Activated B cell treated with CpG ODN at 0.5 μM for 24 hours (primary cell): ENCODE measurements around the gene CDH9. TPM values are rescaled to one million over a fixed set of nuclear protein-coding genes. Genes with fewer than 3 reads are reported as not detected.

ENCODE experiments used
- ATAC-seq: fragments of 200-7000 bp; cut with Tn5 transposase; one replicate; pipeline ENCODE4 v1.10.0; 2021; ENCODE audit warnings: low read depth, mild to moderate bottlenecking, moderate library complexity
- CTCF ChIA-PET: fragments of 350-600 bp; sonication (Branson Sonifier 250); formaldehyde crosslinking; loops from one replicate; lab custom pipeline; 2021; ENCODE audit warnings: antibody characterized with exemption; lab: Charles Lee
- POLR2A ChIA-PET: fragments of 350-600 bp; sonication (Branson Sonifier 250); formaldehyde crosslinking; loops from one replicate; lab custom pipeline; 2021; ENCODE audit warnings: antibody characterized with exemption; lab: Charles Lee
- DNase-seq: peaks from one replicate; pipeline ENCODE4 v3.0.0; 2022
- H3K27ac Mint-ChIP-seq: one replicate; pipeline ENCODE4 v1.8.0; 2020; ENCODE audit warnings: mixed read lengths
- H3K27me3 Mint-ChIP-seq: one replicate; pipeline ENCODE4 v1.8.0; 2021; ENCODE audit warnings: mixed read lengths
- H3K36me3 Mint-ChIP-seq: one replicate; pipeline ENCODE4 v1.8.0; 2021; ENCODE audit warnings: low read depth, mixed read lengths
- H3K4me1 Mint-ChIP-seq: one replicate; pipeline ENCODE4 v1.8.0; 2021; ENCODE audit warnings: mixed read lengths
- H3K4me3 Mint-ChIP-seq: one replicate; pipeline ENCODE4 v1.8.0; 2020; ENCODE audit warnings: mild to moderate bottlenecking, mixed read lengths
- H3K9me3 Mint-ChIP-seq: one replicate; pipeline ENCODE4 v1.8.0; 2020; ENCODE audit warnings: mixed read lengths
- intact Hi-C: fragments of 100-400 bp; cut with micrococcal nuclease; formaldehyde crosslinking; loops from one replicate; pipeline ENCODE4 v1.15.1; 2024
- total RNA-seq: library from RNA; stranded (reverse); gene quantifications from 2 replicates; pipeline ENCODE4 v1.2.3, GENCODE V29; 2022
- TF ChIP-seq, protein P1 (sequence below): fragments of 200-600 bp; IDR thresholded peaks from one replicate; pipeline ENCODE4 v1.8.0; 2022; ENCODE audit warnings: antibody characterized with exemption, mild to moderate bottlenecking

The CDH9 gene
- total RNA-seq, 1 donor from 2014 or later: not detected

DNA sequence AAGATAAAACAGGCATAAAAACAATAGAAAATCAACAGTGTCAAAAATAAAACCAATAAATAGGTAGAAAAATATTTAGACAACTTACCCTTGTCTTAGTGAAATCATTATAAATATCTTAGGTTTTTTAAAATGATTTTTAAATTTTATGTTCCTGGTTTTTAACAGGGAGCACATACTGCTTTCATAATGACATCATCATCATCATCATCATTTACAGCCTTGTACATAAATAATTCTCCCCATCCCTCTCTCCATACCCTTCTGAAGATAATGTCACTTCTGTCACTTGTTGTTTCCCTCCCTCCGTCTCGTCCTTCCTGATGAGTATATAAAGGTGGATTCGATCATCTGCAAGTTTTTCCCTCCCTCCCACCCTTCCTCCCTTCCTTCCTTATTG is 56.6 kb downstream of the CDH9 start:
- Mint-ChIP-seq H3K4me3 (no peak overlapping the region), H3K4me1 (no peaks in the 10 kb centered on the region), H3K27ac (no peak overlapping the region), H3K27me3 (no peaks in the 10 kb centered on the region), H3K9me3 (peaks cover 5% of the 10 kb centered on the region), H3K36me3 (no peaks in the 10 kb centered on the region)
- intact Hi-C loops: no loop called here
- ChIA-PET POLR2A (no interaction called here), CTCF (no interaction called here)
- ATAC-seq: no peak
- DNase-seq: no peak
- TF ChIP-seq, protein P1, sequence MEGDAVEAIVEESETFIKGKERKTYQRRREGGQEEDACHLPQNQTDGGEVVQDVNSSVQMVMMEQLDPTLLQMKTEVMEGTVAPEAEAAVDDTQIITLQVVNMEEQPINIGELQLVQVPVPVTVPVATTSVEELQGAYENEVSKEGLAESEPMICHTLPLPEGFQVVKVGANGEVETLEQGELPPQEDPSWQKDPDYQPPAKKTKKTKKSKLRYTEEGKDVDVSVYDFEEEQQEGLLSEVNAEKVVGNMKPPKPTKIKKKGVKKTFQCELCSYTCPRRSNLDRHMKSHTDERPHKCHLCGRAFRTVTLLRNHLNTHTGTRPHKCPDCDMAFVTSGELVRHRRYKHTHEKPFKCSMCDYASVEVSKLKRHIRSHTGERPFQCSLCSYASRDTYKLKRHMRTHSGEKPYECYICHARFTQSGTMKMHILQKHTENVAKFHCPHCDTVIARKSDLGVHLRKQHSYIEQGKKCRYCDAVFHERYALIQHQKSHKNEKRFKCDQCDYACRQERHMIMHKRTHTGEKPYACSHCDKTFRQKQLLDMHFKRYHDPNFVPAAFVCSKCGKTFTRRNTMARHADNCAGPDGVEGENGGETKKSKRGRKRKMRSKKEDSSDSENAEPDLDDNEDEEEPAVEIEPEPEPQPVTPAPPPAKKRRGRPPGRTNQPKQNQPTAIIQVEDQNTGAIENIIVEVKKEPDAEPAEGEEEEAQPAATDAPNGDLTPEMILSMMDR: no peak

DNA sequence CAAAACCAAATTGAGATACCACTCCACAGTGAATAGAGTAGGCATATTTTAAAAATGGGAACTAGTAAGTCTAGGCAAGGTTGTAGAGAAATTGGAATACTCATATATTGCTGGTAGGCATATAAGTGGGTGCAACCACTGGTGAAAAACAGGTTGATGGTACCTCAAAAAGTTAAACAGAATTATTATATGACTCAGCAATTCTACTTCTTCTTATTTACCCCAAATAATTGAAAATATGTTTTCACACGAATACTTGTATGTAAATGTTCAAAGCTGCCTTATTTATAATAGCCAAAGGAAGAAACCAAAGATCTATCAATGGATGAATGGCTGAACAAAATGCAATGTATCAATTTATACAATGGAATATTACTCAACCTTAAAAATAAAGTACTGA is 79.1 kb downstream of the CDH9 start:
- TF ChIP-seq, protein P1: no peak
- Mint-ChIP-seq H3K4me3 (no peak overlapping the region), H3K36me3 (no peaks in the 10 kb centered on the region), H3K27ac (no peak overlapping the region), H3K4me1 (no peaks in the 10 kb centered on the region), H3K9me3 (peaks cover 9% of the 10 kb centered on the region), H3K27me3 (no peaks in the 10 kb centered on the region)
- no peak for ATAC-seq
- intact Hi-C loops: no loop called here
- ChIA-PET POLR2A (no interaction called here), CTCF (no interaction called here)
- no peak for DNase-seq

DNA sequence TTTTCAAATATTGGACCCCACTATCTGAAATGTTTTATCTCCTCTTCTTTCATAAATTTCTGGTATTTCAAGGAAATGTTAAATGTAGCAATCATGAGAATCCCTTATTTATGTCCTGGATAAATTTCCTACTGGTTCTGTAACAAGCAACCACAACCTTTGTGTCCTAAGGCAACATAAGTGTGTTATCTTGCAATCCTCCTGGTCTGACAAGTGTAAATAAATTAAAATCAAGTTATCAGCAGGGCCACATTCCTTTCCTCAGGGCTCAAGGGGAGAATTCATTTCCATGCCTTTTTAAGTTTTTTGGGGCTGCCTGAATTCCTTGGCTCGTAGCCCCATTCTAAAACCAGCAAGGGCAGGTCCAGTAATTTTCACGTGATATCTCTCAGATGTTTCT is 83.2 kb downstream of the CDH9 start:
- ChIA-PET POLR2A (no interaction called here), CTCF (no interaction called here)
- Mint-ChIP-seq H3K9me3 (peaks cover 8% of the 10 kb centered on the region), H3K4me1 (no peaks in the 10 kb centered on the region), H3K27me3 (no peaks in the 10 kb centered on the region), H3K27ac (no peak overlapping the region), H3K4me3 (no peak overlapping the region), H3K36me3 (no peaks in the 10 kb centered on the region)
- no peak for ATAC-seq
- TF ChIP-seq, protein P1: no peak
- intact Hi-C loops: no loop called here
- DNase-seq: no peak

DNA sequence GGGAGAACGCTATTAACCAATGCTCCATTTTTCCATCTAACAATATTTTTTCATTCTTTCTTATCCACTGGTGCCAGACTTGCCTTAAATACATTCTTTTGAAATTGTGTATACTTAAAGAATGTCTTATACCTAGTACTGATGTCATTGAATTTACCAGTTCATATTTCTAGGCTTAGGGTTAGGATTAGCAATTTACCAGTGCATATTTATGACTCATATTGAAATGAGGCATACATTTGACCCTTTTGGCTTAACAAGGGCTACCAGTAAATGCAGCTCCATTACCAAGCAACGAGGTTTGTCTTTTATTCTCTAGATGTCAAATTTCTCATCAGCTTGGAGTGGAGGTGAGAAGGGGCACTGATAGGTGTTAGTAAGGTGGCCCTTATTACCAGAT is 89.5 kb downstream of the CDH9 start:
- POLR2A ChIA-PET: no interaction called here
- H3K27ac Mint-ChIP-seq: no peak overlapping the region
- intact Hi-C loops: no loop called here
- peaks cover 7% of the 10 kb centered on the region for H3K9me3 Mint-ChIP-seq
- TF ChIP-seq, protein P1: no peak
- ATAC-seq (no peak), DNase-seq (no peak)
- no peak overlapping the region for H3K4me3 Mint-ChIP-seq
- H3K4me1 Mint-ChIP-seq: no peaks in the 10 kb centered on the region
- no peaks in the 10 kb centered on the region for H3K27me3 Mint-ChIP-seq
- CTCF ChIA-PET: no interaction called here
- H3K36me3 Mint-ChIP-seq: no peaks in the 10 kb centered on the region

DNA sequence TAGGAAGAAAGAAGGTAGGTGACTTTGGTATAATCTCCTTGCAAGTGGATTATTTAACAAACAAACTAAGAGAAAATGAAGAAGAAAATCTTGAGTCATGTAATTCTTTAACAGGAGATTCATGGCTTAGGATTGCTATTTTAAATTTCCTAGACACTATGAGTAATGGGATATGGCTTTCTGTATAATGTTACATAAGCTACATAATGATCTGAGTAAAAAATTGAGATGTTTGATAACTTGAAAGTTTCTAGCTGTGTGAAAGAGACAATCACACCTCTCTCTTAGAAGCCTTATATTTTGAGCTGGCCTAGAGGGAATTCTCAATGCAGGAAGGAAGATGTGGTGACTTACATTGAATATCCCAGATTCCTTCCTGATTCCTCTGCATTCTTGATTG is 92.5 kb downstream of the CDH9 start:
- no peak overlapping the region for H3K27ac Mint-ChIP-seq
- H3K27me3 Mint-ChIP-seq: no peaks in the 10 kb centered on the region
- H3K9me3 Mint-ChIP-seq: peaks cover 5% of the 10 kb centered on the region
- ATAC-seq (no peak), DNase-seq (no peak)
- no peak overlapping the region for H3K4me3 Mint-ChIP-seq
- no peaks in the 10 kb centered on the region for H3K4me1 Mint-ChIP-seq
- TF ChIP-seq, protein P1: no peak
- intact Hi-C loops: no loop called here
- CTCF ChIA-PET: no interaction called here
- H3K36me3 Mint-ChIP-seq: no peaks in the 10 kb centered on the region
- POLR2A ChIA-PET: no interaction called here
